GM23338 (cell line): Measurements from ENCODE around the gene ABI2.
"Not testable (repeated sequence)": the region's sequence is repeated elsewhere in the genome, so short reads cannot be mapped to it uniquely, and the experiment has no call there.

Experiments used
- CREB1 ChIP-seq: fragments of 250-450 bp; sonication (Bioruptor Pico); IDR thresholded peaks from 2 replicates; pipeline ENCODE4 v1.5.0; 2020; ENCODE audit warnings: low read depth, mild to moderate bottlenecking, moderate library complexity
- EZH2 ChIP-seq: fragments of 200-600 bp; sonication (generic); IDR thresholded peaks from one replicate; pipeline ENCODE4 v1.8.0; 2017; ENCODE audit warnings: antibody characterized with exemption, mild to moderate bottlenecking, low read depth; ENCODE audit not compliant: unreplicated experiment
- EZH2phosphoT487 ChIP-seq: fragments of 200-600 bp; sonication (generic); IDR thresholded peaks from one replicate; pipeline ENCODE4 v1.8.1; 2018; ENCODE audit warnings: antibody characterized with exemption; ENCODE audit not compliant: unreplicated experiment
- TF ChIP-seq, protein P1 (sequence below), 2 experiments: fragments of 200-600 bp in 1 of 2; sonication (generic) in 1 of 2; conservative IDR thresholded peaks; 2 replicates each; pipeline versions ENCODE4 v1.5.1 to v1.6.1; 2016 to 2017; ENCODE audit warnings: antibody characterized with exemption in 2 of 2, low read depth in 2 of 2, mild to moderate bottlenecking in 2 of 2, moderate library complexity in 1 of 2
- TF ChIP-seq, protein P2 (sequence below): IDR thresholded peaks from 2 replicates; pipeline ENCODE4 v1.6.1; 2016; ENCODE audit warnings: antibody characterized with exemption

DNA sequence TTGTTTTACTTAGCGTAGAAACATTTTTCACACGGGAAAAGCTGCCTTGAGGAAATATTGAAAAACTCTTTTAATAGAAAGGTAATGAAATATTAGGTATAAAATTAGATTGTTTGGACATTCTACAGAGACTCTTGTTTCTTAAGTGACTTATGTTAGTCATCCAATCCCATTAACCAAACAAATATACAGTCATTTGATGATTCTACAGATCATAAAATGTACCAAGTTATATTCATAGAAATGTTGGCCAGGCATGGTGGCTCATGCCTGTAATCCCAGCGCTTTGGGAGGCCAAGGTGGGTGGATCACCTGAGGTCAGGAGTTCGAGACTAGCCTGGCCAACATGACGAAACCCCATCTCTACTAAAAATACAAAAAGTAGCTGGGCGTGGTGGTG, 60.0 kb downstream of the ABI2 start:
- TF ChIP-seq EZH2; CREB1 (CRISPR knock-in tag); EZH2phosphoT487: not testable (repeated sequence)
- TF ChIP-seq, protein P1, sequence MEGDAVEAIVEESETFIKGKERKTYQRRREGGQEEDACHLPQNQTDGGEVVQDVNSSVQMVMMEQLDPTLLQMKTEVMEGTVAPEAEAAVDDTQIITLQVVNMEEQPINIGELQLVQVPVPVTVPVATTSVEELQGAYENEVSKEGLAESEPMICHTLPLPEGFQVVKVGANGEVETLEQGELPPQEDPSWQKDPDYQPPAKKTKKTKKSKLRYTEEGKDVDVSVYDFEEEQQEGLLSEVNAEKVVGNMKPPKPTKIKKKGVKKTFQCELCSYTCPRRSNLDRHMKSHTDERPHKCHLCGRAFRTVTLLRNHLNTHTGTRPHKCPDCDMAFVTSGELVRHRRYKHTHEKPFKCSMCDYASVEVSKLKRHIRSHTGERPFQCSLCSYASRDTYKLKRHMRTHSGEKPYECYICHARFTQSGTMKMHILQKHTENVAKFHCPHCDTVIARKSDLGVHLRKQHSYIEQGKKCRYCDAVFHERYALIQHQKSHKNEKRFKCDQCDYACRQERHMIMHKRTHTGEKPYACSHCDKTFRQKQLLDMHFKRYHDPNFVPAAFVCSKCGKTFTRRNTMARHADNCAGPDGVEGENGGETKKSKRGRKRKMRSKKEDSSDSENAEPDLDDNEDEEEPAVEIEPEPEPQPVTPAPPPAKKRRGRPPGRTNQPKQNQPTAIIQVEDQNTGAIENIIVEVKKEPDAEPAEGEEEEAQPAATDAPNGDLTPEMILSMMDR (conservative IDR thresholded peaks at IDR 0.05; ENCODE audit: low read depth in 2 of 2), result not testable (repeated sequence)
- TF ChIP-seq, protein P2, sequence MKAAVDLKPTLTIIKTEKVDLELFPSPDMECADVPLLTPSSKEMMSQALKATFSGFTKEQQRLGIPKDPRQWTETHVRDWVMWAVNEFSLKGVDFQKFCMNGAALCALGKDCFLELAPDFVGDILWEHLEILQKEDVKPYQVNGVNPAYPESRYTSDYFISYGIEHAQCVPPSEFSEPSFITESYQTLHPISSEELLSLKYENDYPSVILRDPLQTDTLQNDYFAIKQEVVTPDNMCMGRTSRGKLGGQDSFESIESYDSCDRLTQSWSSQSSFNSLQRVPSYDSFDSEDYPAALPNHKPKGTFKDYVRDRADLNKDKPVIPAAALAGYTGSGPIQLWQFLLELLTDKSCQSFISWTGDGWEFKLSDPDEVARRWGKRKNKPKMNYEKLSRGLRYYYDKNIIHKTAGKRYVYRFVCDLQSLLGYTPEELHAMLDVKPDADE, result not testable (repeated sequence)
